Spleen (tissue), 11 donors: Measurements from ENCODE around the gene PAEP. TPM values are rescaled to one million over a fixed set of nuclear protein-coding genes. Genes with fewer than 3 reads are reported as not detected.

ENCODE experiments used
- DNase-seq: peaks from one replicate; pipeline ENCODE4 v3.0.0-alpha.2; 2020
- H3K27ac ChIP-seq, 8 donors: fragments of 200-600 bp; sonication (generic) in 7 of 8; 1 replicate in 4 of 8; 2 replicates in 4 of 8; pipeline versions ENCODE4 v1.5.0 to v1.8.0; 2016 to 2021; ENCODE audit warnings: inconsistent platforms in 4 of 8, mild to moderate bottlenecking in 4 of 8, moderate library complexity in 1 of 8
- H3K27me3 ChIP-seq, 7 donors: fragments of 200-600 bp; sonication (generic) in 6 of 7; replicated peaks in 1 of 7; 1 replicate in 4 of 7; 2 replicates in 3 of 7; pipeline versions ENCODE4 v1.5.0 to v1.8.0; 2016 to 2021; ENCODE audit warnings: inconsistent platforms in 3 of 7, mild to moderate bottlenecking in 1 of 7
- H3K36me3 ChIP-seq, 6 donors: fragments of 200-600 bp; sonication (generic) in 5 of 6; 1 replicate in 4 of 6; 2 replicates in 2 of 6; pipeline versions ENCODE4 v1.5.0 to v1.8.0; 2016 to 2021; ENCODE audit warnings: inconsistent platforms in 2 of 6
- H3K4me1 ChIP-seq, 6 donors: fragments of 200-600 bp; sonication (generic) in 5 of 6; 1 replicate in 3 of 6; 2 replicates in 3 of 6; pipeline versions ENCODE4 v1.5.0 to v1.8.0; 2016 to 2021; ENCODE audit warnings: inconsistent platforms in 3 of 6
- H3K4me3 ChIP-seq, 8 donors: fragments of 200-600 bp; sonication (generic) in 7 of 8; 1 replicate in 4 of 8; 2 replicates in 4 of 8; pipeline versions ENCODE4 v1.5.0 to v1.8.0; 2016 to 2021; ENCODE audit warnings: inconsistent platforms in 4 of 8, mild to moderate bottlenecking in 4 of 8, moderate library complexity in 2 of 8
- H3K9me3 ChIP-seq, 8 donors: fragments of 200-600 bp; sonication (generic) in 7 of 8; 1 replicate in 4 of 8; 2 replicates in 4 of 8; pipeline versions ENCODE4 v1.5.0 to v1.8.0; 2016 to 2021; ENCODE audit warnings: inconsistent platforms in 4 of 8
- CTCF ChIP-seq, 11 experiments: fragments of 200-600 bp in 7 of 11; fragments of 450-650 bp in 4 of 11; sonication (generic) in 4 of 11; IDR thresholded peaks in 8 of 11; conservative IDR thresholded peaks in 3 of 11; 1 replicate in 7 of 11; 2 replicates in 4 of 11; pipeline versions ENCODE4 v1.4.0 to v1.8.0; 2016 to 2021; ENCODE audit warnings: antibody characterized with exemption in 11 of 11, inconsistent platforms in 4 of 11, mild to moderate bottlenecking in 1 of 11
- POLR2A ChIP-seq, 3 donors: fragments of 450-650 bp; IDR thresholded peaks; one replicate each; pipeline ENCODE4 v1.5.1; 2017; ENCODE audit warnings: antibody characterized with exemption in 3 of 3, mild to moderate bottlenecking in 1 of 3
- POLR2AphosphoS5 ChIP-seq, 3 donors: sonication (generic); formaldehyde crosslinking; IDR thresholded peaks; one replicate each; pipeline ENCODE4 v1.5.1; 2017; ENCODE audit warnings: antibody characterized with exemption in 3 of 3
- WGBS, 5 donors: extraction: QIAGEN DNeasy Blood & Tissue Kit in 3 of 5; methylation state at CpG; one replicate each; pipeline versions ENCODE4 v1.1.5 to v1.1.7; 2013 to 2018; 5-methylcytosine and 5-hydroxymethylcytosine counted together
- intact Hi-C: fragments of 100-400 bp; cut with DNase I; formaldehyde crosslinking; loops from one replicate; pipeline ENCODE4 v1.15.0; 2023; ENCODE audit warnings: low total_unique reads
- polyA plus RNA-seq, 3 donors: library from polyadenylated mRNA; stranded (reverse); fragments of 200-250 nt; gene quantifications; one replicate each; pipeline ENCODE4 v1.2.1, GENCODE V29; 2013
- total RNA-seq, 7 donors: library from RNA; depleted of rRNA in 3 of 7; stranded (reverse); fragments of >200 nt in 3 of 7; fragmentation: NEBNext Ultra II Directional in 4 of 7; extraction: Animal tissue kit (Norgen Biotek cat#: 25700) in 4 of 7; gene quantifications; one replicate each; pipeline versions ENCODE4 v1.1.0 to v1.2.1, GENCODE V29; 2016 to 2021
- donor health status: healthy with polysubstance abuse.
- donor health status: DM: no; HTN: no; CAD: no; lungs with moderate emphysema.
- donor health status: DM: no; HTN: no; CAD: no.
- donor health status: Bipolar disorder and iron deficiency.
- donor health status: healthy.
- donor health status: DM: no; HTN: no; CAD: no.
- donor health status: DM: yes; HTN: yes; CAD: no.

The PAEP gene
- total and polyA plus RNA-seq, 10 donors: not detected

GRCh38 chr9:135524130-135524861 is 37.3 kb upstream of the PAEP start:
- DNase-seq: no peak
- H3K27ac ChIP-seq: peak overlapping the region in 5 of 8 donors; percentile 48 to 63 (median 57)
- peaks cover 0 to 9% (median 0%) of the 10 kb centered on the region in 6 donors for H3K4me1 ChIP-seq
- WGBS, 5 donors: 65 to 90% (median 74%) methylated on average over 19 to 27 of the region's 27 CpGs
- peak in 2 of 3 donors; percentile 53 to 55 for TF ChIP-seq POLR2AphosphoS5 (IDR thresholded peaks at IDR 0.05)
- TF ChIP-seq CTCF (IDR thresholded peaks at IDR 0.05 in 8 of 11, conservative IDR thresholded peaks at IDR 0.05 in 3 of 11): no peak
- TF ChIP-seq POLR2A (IDR thresholded peaks at IDR 0.05): no peak
- peaks cover 0 to 65% (median 5%) of the 10 kb centered on the region in 7 donors for H3K27me3 ChIP-seq
- H3K36me3 ChIP-seq: no peaks in the 10 kb centered on the region
- H3K4me3 ChIP-seq: no peak overlapping the region
- intact Hi-C loops: no loop called here
- H3K9me3 ChIP-seq: no peaks in the 10 kb centered on the region

GRCh38 chr9:135525241-135526088 is 36.1 kb upstream of the PAEP start:
- intact Hi-C loops: no loop called here
- Histone ChIP-seq H3K27me3 (peaks cover 0 to 65% (median 5%) of the 10 kb centered on the region in 7 donors), H3K9me3 (no peaks in the 10 kb centered on the region), H3K4me1 (peaks cover 0 to 9% (median 0%) of the 10 kb centered on the region in 6 donors), H3K36me3 (no peaks in the 10 kb centered on the region), H3K27ac (no peak overlapping the region), H3K4me3 (no peak overlapping the region)
- 77 to 100% (median 89%) methylated on average over 8 to 31 of the region's 31 CpGs for WGBS, 5 donors
- TF ChIP-seq POLR2A (IDR thresholded peaks at IDR 0.05) (no peak), CTCF (IDR thresholded peaks at IDR 0.05 in 8 of 11, conservative IDR thresholded peaks at IDR 0.05 in 3 of 11) (no peak), POLR2AphosphoS5 (IDR thresholded peaks at IDR 0.05) (no peak)
- DNase-seq: no peak

- Histone ChIP-seq H3K27me3 (peaks cover 0 to 61% (median 5%) of the 10 kb centered on the region in 7 donors), H3K27ac (no peak overlapping the region), H3K4me1 (peaks cover 0 to 9% (median 0%) of the 10 kb centered on the region in 6 donors), H3K9me3 (no peaks in the 10 kb centered on the region), H3K36me3 (no peaks in the 10 kb centered on the region), H3K4me3 (no peak overlapping the region)
- intact Hi-C loops: no loop called here
- TF ChIP-seq CTCF (IDR thresholded peaks at IDR 0.05 in 8 of 11, conservative IDR thresholded peaks at IDR 0.05 in 3 of 11) (no peak), POLR2A (IDR thresholded peaks at IDR 0.05) (no peak), POLR2AphosphoS5 (IDR thresholded peaks at IDR 0.05) (no peak)
- WGBS, 5 donors: 76 to 90% (median 78%) methylated on average over 8 to 11 of the region's 11 CpGs
- no peak for DNase-seq
Measured at GRCh38 chr9:135526089-135526729, 35.3 kb upstream of the PAEP start.
